GM21526 (cell line): Measurements from ENCODE around the gene PTPRG.
"Not testable (repeated sequence)": the region's sequence is repeated elsewhere in the genome, so short reads cannot be mapped to it uniquely, and the experiment has no call there.

ENCODE experiments used
- ATAC-seq: cut with Tn5 transposase; IDR thresholded peaks from one replicate; pipeline ENCODE4 v1.9.1; 2021; ENCODE audit warnings: moderate library complexity; ENCODE audit not compliant: unreplicated experiment, low FRiP score

PTPRG gene

DNA sequence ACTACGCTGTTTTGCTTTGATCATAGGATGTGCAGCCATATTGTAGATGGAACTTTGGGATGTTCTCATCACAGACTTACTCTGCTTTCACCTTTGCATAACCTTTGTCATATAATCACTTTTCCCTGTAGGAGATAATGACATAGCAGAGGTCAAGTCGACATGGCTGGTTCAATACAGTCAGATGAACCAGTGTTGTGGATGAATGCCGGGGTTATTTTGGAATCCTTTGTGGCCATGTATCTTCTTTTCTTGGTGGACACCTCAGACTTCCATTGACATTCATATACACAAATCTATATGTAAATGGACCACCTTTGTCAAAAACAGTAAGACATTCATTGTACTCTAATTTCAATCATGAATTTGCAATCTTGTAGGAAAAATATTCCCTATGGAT lies 180.2 kb downstream of the PTPRG start:
- no peak for ATAC-seq

DNA sequence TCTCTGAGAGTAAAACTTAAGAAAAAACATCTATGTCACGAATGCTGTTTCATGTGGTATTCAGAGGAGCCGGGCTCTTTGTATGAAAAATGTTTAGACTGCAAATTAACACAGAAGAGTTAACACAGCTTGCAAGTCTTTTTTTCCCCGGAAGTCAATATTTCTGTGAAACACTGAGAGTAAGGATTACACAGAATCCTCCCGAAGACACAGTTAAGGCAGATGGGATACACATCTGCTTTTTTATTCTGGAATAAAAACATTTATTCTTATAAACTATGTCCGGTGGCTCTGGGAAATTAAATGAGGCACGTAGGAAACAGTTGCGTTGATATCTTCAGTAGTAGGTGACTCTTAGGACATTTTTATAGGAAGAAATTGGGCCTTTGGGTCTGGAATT lies 180.6 kb downstream of the PTPRG start:
- no peak for ATAC-seq

DNA sequence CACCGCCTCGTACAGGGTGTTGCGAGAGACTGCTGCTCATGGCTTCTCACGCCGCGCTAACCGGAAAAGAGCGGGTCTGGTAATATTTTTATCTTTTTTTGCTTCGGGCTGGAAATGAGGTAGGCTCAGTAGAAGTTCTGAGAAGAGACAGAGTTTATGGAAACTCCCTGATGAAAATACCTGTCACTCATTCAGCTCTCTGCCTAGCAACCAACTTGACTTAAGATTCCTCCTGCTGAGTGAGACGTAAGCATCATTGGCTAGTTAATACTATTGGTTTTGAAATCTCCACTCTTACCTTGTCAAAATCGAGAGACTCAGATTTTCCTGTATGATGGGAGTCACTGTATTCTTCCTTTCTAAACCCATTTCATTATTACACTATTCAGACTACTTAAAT lies 181.7 kb downstream of the PTPRG start:
- no peak for ATAC-seq

DNA sequence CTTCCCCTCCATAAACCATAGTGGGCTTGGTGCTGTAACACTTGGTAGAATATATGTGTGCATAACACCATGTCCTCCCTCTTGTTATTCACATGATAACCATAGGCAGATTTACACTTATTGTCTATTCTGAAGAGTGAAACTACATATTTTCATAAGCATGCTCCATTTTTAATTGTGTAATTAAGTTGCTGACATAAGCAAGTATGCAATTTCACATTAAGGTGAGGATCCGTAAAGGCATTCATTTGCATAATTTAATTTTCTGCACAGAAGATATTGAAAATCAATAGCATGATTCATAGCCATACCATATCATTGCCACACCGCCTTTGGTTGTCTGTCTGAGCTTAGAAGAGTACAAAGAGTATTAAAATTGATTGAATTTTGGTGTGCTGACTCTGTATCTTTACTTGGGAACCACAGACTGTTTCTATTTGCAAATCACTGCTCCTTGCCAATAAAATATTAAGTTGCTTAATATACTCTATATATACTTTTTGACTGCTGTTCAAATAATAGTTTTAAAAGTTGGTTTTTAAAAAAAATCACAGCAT lies 182.4 kb downstream of the PTPRG start:
- no peak for ATAC-seq

DNA sequence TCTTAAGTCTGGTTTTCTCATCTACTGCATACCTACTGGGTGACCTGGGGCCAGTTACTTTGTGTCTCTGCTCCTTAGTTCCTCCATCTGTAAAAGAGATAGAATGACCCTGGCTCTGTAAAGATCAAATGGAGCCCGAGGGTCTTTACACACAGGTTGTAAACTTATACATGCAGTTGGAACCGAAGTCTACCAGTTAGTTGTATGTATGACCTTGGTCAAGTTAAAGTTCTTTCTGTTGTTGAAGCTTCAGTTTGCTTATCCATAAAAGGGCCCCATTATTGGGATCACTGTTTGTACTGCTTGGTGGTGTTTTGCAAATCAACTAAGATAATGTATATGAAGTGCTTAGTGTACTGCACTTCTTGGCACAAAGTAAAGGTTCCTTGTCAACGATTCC lies 186.9 kb downstream of the PTPRG start:
- ATAC-seq = no peak

DNA sequence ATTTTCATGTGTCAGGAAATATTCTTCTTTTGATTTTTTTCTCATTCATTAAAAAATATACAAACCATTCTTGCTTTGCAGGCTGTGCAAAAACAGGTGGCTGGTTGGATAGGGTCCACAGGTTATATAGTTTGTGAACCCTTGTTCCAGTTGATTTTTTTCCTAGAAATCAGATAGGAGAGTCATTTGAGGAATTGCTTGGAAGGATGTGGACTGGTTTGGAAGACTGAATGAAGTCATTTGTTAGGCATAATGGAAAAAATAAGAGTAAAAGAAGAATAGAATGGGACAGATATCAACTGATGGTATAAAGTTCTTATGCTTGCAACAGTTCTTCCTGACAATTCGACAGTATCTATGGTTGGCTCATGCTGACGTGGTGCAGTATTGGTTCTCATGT lies 189.4 kb downstream of the PTPRG start:
- no peak for ATAC-seq

DNA sequence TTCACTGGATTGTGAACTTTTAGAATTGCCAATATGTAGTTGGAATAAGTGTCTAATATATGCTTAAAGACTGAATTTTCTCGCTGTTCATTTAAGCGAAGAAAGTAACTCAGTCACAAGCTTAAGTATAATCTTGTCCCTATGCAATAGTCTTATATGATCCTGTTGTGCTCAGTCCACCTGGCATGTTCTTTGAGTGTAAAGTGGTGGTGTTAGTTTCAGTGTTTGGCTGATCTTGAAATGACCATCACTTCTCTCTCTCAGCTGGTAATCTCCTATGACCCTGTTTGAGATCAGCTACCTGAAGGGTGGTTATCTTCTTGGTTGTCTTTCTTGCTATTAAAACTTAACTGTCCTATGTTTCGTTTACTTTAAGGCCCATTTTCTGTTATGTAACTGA lies 197.5 kb downstream of the PTPRG start:
- no peak for ATAC-seq

DNA sequence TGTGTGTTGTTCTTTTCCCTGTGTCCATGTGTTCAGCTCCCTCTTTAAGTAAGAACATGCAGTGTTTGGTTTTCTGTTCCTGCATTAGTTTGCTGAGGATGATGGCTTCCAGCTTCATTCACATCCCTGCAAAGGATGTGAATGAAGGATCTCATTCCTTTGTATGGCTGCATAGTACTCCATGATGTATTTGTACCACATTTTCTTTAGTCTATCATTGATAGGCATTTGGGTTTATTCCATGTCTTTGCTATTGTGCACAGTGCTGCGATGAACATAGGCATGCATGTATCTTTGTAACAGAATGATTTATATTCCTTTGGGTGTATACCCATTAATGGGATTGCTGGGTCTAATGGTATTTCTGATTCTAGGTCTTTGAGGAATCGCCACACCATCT lies 199.4 kb downstream of the PTPRG start:
- ATAC-seq = not testable (repeated sequence)

DNA sequence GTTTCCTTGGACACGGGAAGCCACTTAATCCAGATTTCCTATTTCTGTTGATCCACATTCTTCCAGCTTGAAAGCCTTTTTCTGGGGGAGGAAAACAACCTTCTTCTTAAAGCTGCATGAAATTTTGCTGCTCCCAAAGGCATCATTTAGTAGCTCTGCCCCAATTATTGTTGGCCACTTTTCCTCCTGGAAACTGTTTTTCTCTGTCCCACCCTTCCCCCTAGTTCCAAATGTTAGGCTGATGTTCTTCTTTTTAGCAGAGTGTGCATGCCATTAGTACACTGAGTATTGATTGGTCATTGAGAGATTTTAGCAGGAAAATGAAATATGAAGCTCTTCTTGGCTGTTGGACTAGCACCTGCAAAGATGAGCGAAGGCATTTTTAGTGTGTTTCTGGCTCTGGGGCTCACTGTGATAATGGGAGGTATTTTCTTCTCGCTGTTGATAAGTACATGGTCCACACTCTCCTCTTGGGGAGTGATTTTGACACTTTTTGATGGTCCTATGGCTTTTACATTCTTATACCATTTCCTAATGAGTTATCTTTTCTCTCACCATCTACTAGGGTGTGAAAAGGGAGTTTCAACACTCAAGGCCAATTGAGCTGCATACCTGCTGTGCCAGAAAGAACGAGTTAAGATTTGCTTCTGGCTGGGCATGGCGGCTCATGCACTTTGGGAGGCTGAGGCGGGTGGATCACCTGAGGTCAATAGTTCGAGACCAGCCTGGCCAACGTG lies 200.5 kb downstream of the PTPRG start:
- ATAC-seq = no peak

DNA sequence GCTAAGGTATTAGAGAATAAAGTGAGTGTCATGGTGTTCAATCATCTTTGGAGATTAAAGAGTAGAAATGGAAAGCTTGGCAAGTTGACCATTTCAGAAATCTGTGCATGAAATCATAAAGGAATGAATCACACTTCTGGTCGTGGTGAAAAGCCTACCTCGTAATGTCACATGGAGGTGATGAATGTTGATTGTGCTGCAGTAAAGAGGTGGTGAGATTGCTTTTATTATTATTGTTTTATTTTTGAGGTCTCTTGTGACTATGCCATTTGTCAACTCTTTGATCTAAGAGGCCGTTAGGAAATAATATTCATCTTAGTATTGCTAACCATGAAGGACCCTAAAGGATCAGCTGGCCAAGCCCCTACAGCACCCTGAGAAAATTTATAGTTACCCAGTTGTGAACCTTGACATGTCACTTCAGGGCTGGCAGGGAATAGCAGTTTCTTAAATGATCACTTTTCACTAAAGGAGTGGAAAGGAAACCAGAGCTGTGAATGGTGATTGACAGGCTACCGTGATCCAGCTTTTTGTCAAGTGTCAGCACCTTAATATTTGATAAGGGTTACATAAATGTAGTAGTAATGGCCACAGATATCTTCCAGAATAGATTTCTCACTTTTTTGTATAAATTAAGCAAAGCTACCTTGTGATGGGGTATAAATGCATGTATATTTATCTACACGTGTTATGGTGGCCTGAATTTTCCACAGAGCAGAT lies 203.9 kb downstream of the PTPRG start:
- no peak for ATAC-seq

DNA sequence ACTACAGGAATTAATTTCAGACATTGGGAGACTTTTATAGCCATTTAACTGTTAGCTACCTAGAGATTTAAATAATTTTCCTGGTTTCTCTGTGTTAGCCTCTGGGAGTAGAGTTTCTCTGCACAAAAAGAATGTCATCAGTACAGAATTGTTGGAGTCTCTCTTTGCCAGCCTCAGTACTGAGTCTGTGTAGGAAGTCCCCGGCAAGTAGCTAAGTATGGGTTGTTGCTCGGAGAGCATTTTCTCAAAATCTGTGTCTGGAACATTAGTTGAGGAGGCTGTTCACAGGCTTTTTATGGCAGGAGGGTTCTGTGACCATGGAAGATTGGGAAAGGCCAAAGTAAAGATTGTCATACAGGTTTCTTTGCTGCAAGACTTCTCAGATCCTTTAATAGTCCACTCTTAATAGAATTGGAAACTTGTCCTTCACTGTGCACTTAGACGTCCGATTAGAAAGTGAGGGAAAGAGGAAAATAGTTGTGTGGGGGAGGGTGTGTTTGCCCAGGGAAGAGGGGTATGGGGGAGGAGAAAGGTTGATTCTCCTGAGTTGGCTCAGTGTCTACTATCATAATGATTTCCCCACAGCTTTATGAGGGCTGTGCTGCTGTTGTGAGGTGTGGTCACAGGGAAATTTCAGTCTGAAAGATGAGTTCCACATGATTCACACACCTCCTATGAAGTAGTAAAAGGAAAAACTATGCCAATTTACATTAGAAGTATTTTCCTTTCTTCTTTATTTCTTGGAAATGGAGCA lies 207.1 kb downstream of the PTPRG start:
- no peak for ATAC-seq

DNA sequence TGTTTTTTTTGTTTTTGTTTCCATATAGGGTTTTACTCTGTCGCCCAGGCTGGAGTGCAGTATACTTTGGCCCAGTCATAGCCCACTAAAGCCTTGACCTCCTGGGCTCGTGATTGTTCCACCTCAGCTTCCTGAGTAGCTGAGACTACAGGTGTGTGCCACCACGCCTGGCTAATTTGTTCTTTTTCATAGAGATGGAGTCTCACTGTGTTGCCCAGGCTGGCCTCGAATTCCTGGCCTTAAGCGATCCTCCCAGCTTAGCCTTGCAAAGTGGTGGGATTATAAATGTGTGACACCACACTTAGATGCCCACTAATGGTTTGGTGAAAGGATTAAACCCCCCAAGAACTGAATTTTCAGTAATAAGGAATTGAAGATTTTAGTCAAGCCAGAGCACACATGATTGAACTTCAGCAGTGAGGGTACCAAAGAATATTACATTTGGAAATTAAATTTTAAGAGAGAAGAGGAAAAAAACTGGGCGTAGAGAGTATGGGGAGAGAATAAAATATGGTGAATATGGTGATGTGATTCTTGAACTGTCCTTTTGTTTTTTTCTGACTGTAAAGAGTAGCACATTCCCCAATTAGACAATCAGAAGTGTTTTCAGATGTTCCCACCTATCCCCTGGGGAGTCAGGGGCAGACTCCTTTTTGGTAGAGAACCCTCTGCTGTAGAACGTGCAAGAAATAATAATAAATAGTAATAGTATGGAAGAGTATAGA lies 208.1 kb downstream of the PTPRG start:
- no peak for ATAC-seq

DNA sequence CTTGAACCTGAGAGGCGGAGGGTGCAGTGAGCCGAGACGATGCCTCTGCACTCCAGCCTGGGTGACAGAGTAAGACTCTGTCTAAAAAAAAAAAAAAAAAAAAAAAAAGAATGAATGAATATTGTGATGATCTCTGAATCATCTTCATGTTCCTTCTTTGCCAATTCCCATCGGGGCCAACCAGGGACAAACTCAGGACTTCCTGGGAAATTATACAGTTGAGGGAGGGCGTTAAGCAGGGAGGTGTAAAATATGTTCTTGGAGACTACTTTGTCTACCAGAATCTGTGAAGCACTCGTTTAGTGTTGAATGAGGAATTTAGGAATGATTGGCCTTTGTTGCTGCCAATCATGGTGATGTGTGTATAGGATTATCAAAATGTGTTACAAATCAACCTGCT lies 210.6 kb downstream of the PTPRG start:
- no peak for ATAC-seq

DNA sequence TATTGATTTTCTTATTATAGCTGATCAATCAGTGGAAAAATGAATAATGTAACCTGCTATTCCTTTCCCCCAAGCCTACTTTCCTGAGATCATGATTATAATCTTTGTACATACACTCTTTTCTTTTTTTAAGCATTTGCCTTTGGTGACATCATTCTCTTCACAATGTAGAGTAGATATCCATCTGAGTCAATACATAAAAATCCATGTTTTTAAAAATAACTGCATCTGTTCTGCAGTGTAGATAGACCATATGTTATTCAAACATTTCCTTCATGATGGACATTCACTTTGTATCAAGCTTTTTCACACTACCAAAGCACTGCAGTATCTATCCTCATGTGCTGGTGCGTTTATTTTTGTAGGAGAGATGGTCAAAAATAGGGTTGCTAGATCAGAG lies 211.1 kb downstream of the PTPRG start:
- ATAC-seq = no peak

DNA sequence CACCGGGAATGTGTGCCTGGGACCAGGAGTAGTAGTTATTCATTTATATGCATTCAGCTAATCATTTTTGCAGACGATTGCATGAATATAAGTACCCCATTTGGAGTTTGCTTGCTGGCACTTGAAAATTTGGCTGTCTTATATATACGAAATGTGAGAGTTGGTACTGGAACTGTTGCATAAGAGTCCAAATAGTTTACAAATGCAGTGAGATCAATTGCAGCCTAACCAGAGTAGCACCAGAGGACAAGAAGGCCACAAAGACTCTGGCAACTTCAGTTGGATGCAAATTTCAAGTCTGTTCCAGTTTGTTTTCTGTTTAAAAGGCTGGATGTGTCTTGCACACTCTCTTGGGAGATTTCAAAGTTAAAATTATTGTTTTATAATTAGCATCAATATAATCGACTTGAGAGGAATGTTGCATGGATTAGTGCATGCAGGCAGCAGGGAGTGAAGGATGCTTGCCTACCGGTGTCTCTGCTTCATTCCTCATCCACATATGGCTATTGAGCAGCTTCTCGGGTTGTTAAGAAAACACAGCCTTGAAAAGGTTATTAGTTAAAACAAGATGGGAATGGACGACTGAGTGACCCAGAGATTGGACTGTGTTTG lies 213.0 kb downstream of the PTPRG start:
- ATAC-seq = no peak

DNA sequence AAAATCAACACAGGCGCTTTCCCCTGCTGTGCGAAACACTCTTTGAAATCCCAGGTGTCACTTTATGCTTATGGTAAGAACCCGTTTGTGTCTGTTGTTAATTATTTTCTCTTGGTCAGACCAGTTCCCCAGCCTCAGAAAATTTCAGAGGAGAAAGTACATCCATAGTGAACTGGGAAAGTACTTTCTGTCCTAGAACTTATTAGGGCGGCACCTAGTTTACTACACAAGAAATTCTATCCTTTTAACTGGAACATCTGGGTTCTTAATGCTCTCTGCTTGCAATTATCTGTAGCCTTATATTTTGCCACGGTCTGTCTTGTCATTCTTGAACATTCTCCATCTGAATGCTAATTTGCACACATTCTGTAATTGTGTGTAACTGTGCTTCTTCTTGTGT lies 215.0 kb downstream of the PTPRG start:
- ATAC-seq = no peak

DNA sequence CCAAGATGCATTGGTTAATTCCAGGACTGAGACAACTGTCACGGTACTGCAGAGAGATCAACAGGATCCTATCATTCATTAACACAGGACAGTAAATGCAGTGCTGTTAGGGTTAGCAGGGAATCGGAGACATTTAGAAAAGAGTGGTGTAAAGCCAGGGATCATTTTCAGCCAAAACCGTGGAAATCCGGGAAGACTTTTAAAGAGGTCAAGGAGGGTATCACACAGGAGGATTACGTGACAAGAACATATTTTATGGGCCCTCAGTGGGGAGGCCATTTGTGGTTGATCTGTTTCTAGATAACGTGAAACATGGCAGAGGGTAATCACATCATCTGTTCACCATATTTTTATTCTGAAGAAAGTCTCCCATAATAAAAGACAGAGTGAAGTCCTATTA lies 216.1 kb downstream of the PTPRG start:
- ATAC-seq = no peak

DNA sequence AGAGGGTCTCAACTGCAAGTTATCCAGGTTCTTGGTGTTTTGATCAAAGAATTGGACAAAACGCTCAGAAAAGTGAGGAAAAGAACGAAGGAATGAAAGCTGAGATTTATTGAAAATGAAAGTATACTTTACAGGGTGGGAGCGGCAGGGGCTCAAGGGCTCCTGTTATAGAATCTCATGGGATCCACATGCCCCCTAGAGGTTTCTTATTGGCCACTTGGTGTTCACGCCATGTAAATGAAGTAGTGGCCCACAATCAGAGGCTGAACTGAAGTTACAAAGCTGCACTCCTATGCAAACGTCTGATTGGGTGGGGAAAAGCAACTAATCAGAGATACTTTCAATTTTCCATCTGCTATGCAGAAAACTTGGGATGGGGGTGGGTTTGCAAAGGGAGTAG lies 216.7 kb downstream of the PTPRG start:
- no peak for ATAC-seq

DNA sequence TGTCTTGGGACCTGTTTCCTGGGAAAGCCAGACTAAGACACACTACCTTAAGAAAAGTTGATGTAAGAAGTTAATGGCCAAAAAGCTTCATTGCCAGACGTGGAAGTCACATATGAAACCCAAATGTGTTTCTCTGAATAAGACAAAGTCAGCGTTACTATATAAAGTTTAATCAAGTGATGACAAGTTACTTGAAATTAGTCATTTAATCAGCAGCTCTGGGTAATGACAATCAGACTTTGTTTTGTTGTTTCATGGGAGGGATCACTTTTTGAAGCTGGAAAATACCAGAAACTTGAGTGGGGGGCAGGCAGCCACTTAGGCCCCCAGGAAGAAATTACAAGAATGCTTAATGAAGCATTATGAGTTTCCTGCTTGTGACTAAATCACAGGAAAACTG lies 218.6 kb downstream of the PTPRG start:
- no peak for ATAC-seq
